HG03558 (cell line): ENCODE measurements around the gene CD96.
"Not testable (repeated sequence)": the region's sequence is repeated elsewhere in the genome, so short reads cannot be mapped to it uniquely, and the experiment has no call there.

ENCODE experiments used
- ATAC-seq: cut with Tn5 transposase; IDR thresholded peaks from one replicate; pipeline ENCODE4 v1.9.1; 2021; ENCODE audit warnings: moderate number of reproducible peaks; ENCODE audit not compliant: unreplicated experiment; ENCODE audit errors: extremely low read depth

CD96 gene, protein sequence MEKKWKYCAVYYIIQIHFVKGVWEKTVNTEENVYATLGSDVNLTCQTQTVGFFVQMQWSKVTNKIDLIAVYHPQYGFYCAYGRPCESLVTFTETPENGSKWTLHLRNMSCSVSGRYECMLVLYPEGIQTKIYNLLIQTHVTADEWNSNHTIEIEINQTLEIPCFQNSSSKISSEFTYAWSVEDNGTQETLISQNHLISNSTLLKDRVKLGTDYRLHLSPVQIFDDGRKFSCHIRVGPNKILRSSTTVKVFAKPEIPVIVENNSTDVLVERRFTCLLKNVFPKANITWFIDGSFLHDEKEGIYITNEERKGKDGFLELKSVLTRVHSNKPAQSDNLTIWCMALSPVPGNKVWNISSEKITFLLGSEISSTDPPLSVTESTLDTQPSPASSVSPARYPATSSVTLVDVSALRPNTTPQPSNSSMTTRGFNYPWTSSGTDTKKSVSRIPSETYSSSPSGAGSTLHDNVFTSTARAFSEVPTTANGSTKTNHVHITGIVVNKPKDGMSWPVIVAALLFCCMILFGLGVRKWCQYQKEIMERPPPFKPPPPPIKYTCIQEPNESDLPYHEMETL

DNA sequence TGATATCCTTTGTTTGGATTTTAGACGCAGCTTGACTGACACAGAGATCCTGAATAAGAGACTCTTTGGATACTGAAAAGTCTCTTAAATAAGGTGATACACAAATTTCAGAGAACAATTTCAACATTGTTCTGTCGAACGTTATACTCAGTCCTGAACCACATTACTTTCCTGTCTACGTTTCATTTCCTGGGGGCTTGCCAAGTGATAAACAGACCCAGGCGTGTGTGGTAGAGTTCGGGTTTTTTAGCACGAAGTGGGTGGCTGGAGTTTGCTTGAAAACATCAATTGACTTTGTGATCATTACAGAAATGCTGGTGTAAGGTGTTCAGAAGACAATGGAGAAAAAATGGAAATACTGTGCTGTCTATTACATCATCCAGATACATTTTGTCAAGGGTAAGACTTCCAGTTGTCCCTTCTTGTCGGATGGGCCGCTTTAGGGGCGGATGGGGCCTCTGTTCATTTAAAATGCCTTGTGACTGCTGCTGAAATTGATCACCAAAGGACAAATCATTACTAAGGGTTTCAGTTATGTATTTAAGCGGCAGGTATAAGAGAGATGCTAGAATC lies at the start of gene CD96:
Gene CD96 (plus strand): TSS at position 287 of the 573 bp plus-strand sequence. CDS start 52 bp downstream, at position 339.
- peak; percentile 22 for ATAC-seq

DNA sequence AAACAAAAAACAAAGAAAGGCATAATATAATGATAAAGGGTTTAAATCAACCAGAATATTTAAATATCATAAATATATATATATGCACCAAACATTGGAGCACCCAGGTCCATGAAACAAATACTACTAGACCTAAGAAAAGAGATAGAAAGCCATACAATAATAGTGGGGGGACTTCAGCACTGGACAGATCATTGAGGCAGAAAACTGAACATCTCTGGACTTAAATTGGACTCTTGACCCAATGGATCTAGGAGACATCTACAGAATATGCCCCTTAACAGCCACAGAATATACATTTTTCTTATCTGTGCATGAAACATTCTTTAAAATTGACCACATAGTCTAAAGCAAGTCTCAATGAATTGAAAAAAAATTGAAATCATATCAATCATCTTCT lies 48.7 kb upstream of the CD96 start:
- ATAC-seq, result no peak

DNA sequence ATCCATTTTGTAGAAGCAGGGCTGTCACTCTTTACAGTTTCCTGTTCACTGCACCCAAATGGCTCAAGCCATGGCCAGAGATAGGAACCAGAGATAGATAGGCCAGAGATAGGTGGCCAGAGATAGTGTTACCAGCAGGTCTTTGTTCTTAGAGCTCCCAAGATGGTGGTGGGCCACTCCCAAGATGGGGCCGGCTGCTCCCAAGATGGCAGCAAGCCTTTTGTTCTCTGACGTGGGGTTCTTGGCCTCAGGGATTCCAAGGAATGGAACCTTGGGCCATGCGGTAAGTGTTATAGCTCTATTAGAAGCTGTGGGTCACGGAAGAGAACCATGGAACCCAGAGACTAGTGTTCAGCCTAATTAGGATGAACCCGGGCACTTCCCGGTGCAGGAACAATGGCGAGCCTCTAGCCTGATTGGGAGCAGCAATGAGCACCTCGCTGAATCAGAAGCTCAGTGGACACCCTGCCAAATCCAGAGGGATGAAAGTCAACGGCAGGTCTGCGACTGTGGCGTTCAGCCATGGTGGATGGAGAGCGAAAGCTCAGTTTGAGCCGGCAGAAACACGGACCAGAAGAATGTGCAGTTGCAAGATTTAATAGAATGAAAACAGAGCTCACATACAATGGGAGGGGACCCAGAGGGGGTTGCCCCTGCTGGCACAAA lies 45.0 kb upstream of the CD96 start:
- no peak for ATAC-seq

DNA sequence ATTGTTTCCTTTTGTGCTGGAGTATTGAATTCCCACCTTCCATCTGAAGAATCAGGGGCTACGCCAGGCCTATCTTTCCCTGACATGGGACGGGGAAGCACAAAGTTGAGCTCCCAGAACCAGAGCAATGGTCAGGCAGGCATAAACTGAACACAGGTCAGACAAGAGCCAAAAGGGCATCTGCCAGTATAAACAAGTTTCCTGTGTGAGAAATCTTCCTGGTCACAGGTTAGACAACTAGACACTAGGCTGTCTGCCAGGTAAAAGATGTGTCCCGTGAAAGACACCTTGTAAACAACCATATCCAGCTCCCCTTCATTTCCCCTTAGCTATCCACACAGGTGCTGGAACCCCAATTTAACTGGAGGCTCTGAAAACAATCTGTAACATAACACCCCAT lies 44.0 kb upstream of the CD96 start:
- no peak for ATAC-seq

DNA sequence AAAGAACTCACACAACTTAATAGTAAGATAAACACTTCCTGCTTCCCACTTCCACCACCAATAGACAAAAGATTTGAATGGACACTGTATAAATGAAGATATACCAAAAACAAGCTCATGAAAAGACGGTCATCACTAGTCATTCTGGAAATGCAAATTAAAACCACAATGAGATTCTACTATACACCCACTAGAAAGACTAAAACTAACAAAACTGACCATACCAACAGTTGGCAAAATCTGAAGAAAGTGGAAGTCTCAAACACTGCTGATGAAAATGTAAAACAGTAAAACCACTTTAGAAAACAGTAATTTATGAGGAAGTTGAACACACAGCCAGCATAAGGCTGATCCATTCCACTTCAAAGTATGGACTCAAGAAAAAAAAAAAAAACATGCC lies 35.6 kb upstream of the CD96 start:
- peak; percentile 82 for ATAC-seq

DNA sequence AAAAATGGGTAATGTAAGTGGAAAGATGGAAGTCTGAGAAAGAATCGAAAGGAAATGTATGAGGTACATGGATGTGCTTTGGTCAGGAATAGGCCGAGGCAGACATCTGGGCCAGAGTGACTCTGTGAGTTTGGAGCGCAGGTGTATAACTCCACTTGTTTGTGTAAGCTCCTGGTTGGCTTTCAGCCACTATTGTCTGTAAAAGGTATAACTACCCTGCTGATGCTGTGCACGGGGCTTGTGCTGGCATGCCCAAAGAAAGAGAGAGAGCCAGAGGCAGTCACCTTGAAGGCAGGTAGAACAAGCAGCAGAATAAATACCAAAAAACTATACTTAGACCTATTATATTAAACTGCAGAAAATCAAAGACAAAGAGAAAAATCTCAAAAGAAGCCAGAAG lies 32.7 kb upstream of the CD96 start:
- ATAC-seq, result no peak

DNA sequence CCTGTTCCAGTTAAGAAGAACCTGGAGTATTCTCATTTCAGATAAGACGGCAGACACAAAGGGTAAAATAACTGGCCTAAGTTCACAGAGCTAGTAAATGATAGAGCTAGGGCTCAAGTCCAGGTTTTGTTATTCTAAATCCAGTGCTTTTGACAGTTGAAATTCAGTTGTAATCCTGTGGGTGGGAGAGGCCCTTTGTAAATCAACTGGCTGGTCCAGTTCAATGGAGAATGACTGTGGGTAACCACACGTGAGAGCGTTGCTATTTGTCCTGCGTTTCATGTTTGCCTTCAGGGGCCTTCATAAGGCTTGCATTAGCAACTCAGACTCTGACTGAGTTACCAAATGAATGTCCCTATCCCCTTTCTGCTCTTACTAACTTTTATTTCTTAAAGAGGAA lies 24.2 kb upstream of the CD96 start:
- ATAC-seq, result no peak

DNA sequence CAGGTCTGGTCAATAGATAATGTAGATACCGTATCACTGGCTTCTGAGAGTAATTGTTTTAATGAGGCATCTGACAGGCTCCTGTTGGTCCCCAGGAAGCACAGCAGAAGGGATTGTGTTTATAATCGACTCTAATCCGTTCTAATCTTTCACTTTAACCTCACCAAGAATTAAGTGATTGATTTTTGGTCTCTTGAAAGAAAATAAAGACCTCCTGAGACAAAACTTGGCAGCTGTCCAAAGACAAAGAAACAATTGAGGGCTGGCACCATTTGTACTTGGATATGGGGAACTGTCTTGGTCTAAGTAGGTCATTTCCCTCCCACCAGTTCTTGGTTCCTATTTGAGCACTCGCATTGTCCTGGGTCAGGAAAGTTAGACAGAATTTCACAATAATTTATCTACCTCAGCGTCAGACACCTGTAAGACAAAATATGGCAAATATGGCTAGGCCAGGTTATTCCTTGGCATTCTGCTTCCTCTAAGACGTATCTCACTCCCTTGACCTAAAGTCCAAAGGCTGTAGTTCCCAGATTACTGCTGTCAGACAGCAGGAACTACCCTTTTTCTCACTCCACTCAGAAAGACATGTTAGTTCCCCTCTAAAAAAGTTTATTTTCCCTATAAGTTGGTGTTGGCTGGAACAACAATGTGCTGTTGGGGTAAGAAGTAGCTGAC lies 22.7 kb upstream of the CD96 start:
- no peak for ATAC-seq

DNA sequence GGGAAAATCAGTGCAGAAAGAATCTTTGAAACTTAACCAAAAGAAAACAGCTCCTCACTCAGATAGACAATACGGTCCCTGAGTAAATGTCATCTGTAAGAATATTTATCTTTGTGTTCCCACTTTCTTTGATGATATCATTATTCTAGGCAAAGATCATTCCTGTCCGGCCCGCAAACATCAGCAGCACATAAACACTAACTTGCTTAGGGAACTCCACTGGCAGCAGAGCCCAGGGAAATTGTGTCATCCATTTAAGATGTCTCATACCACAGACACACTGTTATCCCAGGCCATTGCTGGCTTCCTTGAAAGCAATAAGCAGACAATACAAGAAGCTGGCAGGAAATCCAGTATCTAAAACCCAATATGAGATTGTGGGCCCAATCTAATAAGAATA lies 20.1 kb upstream of the CD96 start:
- no peak for ATAC-seq

DNA sequence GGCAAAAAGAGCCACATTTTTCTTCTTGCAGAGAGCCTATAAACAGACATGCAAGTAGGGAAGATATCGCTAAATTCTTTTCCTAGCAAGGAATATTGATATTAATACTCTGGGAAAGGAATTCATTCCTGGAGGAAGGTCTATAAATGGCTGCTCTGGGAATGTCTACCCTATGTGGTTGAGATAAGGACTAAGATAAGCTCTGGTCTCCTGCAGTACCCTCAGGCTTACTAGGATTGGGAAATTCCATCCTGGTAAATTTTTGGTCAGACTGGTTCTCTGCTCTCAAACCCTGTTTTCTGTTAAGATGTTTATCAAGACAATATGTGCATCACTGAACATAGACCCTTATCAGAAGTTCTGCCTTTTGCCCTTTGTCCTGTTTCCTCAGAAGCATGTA lies 17.5 kb upstream of the CD96 start:
- not testable (repeated sequence) for ATAC-seq

DNA sequence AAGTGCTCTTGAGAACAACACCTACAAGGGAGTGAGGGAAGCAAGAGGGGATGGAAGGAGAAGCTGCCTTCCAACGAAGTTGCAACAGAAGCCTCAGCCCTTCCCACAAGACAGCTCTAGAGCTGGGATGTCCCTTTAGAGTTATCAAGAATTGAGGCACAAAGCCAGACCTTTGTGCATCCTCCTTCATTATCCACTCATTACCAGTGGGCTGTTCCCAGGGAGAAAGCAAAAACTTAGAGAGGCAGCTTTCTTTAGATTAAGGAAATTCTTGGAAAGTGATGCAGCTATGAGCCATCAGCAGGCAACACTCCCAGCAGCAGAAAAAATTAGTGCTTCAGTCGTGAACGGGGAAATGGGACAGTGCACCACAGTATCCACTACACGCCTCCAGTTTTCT lies 10.6 kb upstream of the CD96 start:
- ATAC-seq, result no peak

DNA sequence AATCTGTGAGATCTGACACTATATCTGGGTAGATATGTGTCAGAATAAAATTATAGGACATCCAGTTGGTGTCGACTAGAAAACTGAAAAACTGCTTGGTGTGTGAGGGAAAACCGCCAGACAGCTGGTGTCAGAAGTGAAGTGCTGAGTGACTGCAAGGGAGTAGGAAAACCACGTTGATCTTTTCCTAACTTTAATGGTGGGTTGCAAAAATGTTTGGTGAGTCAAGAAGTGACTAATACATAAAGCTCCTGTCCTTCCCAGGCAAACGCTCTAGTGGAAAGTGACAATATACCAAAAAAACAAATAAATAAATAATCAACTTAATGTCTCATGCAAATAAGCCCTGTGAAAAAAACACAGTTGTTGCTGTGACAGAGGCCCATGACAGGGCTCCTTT lies 7.3 kb upstream of the CD96 start:
- no peak for ATAC-seq

DNA sequence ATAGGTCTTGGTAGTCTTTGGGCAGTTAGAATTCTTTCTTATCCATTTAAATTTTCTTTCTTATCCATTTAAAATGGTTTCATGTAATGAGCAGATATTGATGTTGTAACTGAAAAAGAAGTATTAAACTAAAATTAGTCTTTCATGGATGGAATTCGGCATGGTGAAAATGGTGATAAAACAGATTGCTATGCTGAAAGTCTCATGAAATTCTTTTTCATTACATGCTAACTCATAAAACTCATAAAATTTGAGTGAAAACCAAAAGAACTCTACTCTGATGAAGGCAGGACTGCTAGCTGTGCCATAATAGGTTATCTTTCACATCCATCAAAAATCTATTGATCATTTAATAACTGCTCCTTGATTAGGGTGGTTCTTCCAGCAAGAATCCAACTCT lies 3.9 kb upstream of the CD96 start:
- ATAC-seq, result no peak

DNA sequence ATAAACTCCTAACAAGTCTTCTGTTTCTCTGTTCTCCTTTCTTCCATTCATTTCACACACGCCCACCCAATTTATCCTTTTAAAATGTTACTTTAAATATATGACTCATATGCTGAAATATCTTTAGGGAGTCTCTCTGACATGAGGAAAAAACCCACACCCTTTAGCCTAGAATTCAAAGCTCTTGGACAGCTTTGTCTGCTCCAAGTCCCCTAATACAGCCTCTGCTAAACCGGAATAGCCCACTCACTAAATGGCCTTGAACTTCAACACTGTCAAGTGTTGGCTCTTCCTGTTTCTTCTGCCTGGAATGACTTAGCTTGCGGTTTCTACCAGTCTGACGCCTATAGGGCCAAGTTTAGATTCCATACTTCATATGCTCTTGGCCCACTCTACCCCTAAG lies 3.3 kb upstream of the CD96 start:
- ATAC-seq, result peak; percentile 26

DNA sequence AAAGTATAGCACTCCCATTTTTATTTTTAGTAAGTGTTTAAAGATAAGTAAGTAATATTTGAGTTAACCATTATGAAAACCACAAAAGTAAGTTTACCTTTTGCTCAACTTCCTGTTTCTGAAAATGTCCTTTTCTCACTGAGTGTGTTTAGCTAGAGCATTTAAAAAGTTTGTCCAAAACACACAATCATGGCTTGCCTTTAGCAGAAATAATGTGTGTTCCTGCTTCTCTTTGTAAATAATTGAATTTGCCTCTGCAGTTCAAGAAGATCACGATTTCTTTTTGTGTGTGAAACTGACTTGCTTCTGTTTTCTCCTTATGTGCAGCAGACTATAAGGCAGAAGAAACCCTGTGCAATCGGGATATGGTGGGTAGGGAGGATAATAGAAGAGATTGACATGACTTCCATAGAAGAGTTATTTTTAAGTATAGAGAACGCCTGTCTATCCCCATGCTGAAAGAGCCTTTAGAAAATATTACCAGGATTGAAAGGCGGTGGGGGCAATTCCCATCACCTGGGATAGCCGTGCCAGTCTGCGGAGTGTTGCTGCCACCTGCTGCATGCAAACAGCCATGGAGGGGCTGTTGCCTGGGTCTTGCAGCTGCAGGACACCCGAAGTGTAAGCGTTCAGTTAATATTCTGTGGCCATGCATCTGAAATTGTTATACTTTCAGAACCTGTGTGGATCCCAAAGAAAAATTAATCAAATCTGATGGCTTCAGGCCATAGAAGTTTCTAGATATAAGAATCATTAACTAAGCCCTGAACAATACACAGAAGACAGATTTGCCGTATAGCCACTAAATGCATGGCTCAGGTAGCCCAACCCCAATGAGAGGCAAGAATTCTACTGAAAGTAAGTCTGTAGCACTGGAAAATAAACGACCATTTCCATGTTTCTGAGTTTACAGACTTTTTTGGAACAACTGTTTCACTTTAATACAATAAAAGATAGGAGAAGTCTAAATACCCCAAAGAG lies 2.4 kb upstream of the CD96 start:
- ATAC-seq, result peak; percentile 33

DNA sequence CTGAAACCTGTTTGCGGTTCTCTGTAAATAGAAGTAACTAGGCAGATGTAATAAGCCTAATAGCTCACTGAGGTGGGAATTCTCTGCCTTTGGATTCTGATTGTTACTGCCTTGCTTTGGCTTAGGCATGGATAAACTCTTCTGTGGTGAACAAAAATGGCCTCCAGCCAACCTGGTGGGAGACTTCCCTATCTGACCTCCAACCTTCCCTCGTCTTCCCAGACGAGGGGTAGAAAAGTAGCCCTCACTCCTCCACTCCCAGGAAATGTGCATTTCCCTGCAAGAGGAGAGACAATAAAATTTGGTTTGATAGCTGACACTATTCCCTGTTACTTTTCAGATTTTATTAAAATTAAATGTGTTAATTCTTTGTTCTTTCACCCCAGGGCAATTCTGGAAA lies 606 bp upstream of the CD96 start:
- ATAC-seq, result no peak

DNA sequence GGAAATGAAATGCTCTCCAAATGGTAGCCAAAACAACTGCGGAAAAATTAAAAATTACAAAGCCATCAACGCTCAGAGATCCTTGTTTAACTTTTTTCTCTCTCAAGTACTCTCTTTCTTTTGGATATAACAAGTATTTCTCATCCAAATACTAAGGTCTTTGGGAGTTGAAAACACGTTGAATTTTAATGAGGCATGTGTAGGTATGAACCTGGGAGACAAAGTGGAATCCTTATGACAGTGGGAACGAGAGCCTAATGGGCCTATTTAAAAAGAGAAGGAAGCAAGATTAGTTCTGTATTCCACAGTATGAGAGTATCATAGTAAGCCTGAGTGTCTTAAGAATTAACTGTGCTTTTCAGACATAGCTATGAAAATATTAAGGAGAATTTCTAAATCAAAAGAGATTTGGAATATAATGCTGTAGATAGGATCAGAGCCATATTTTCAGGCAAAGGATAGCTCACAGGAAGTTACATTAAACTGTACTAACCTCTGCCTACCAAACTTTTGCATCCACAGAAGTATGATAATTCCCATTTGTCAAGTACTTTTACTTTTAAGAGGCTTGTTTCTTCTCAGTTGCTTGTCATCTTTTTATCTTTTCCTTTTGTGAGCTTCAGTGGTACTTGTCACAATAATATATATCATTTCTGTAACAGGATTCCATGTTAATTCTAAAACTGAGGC lies 759 bp downstream of the CD96 start:
- ATAC-seq, result no peak

DNA sequence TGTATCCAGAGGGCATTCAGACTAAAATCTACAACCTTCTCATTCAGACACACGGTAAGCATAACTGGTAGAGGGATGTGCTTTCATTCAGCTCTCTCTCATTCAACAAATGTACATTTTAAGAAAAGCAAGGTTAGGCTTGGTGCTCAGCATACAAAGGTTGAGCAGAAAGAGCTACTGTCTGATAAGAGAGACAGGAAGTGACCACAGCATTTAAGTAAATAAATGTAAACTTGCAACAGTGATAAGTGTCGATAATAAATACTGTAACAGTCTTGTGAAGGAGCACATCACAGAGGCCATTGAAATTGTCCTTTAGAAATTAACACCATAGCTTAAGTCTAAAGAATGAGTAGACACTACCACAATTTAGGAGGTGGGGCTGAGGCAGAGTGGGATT lies 3.4 kb downstream of the CD96 start:
- no peak for ATAC-seq

DNA sequence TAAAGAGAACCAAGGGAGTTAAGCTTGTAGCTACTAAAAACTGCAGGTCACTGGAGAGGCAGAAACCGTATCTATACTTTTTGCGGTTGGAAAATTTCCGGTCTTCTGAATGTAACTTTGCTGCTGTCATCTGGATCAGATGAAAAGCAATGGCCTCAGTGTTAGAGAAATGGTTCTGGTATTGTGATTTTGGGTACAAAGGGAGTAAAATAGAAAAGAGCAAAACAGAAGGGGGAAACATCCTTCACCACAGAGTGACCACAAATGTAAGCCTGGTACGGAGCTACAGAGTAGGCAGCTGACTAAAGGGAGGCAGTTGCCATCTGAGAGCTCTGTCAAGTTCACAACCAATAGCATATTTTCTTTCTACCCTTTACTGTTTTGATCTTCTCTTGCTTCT lies 5.6 kb downstream of the CD96 start:
- peak; percentile 81 for ATAC-seq
